ENCODE results near the gene TRIM39. TPM values are rescaled to one million over a fixed set of nuclear protein-coding genes. Genes with fewer than 3 reads are reported as not detected.

TRIM39 gene
- total and polyA plus RNA-seq, 2 donors (not counting 1 experiment from before 2014, with no cell fraction given) = 18.1 to 31.4 TPM

GRCh38 chr6:30352550-30352949 lies 25.8 kb downstream of the TRIM39 start:
- no peak for TF ChIP-seq EZH2 (IDR thresholded peaks at IDR 0.05; ENCODE audit: borderline replicate concordance, insufficient read depth, low read depth, low read length, poor library complexity, severe bottlenecking)
- no peak for TF ChIP-seq CTCF (IDR thresholded peaks at IDR 0.05)
- Histone ChIP-seq H3K9ac (ENCODE audit: low read length) (no peak overlapping the region), H3K4me1 (ENCODE audit: control insufficient read depth in 2 of 2, insufficient read depth in 2 of 2, low read length in 2 of 2) (peaks cover 24% of the 10 kb centered on the region in 2 donors), H4K20me1 (ENCODE audit: control insufficient read depth, insufficient read depth, low read length, poor library complexity, severe bottlenecking) (no peaks in the 10 kb centered on the region), H3K9me3 (ENCODE audit: control extremely low read depth in 1 of 3, control insufficient read depth in 2 of 3, insufficient read depth in 1 of 3, low read length in 2 of 3) (no peaks in the 10 kb centered on the region), H3K79me2 (ENCODE audit: control insufficient read depth, insufficient read depth, low read length) (no peaks in the 10 kb centered on the region), H3K4me3 (ENCODE audit: control extremely low read depth in 1 of 5, extremely low read depth in 1 of 5, insufficient read depth in 1 of 5, low read depth in 2 of 5, low read length in 4 of 5) (no peak overlapping the region), H3K27me3 (replicated peaks in 1 of 4; ENCODE audit: control extremely low read depth in 1 of 4, control insufficient read depth in 3 of 4, insufficient read depth in 4 of 4, low read length in 3 of 4) (peaks cover 0 to 16% (median 7%) of the 10 kb centered on the region in 4 experiments), H3K4me2 (replicated peaks; ENCODE audit: low read depth, low read length, poor library complexity, severe bottlenecking) (no peak overlapping the region), H2AFZ (ENCODE audit: insufficient read depth, low read depth, low read length, poor library complexity, severe bottlenecking) (no peak overlapping the region), H3K36me3 (replicated peaks in 1 of 2; ENCODE audit: control extremely low read depth in 1 of 2, control insufficient read depth in 1 of 2, extremely low read depth in 1 of 2, insufficient read depth in 2 of 2, low read length in 1 of 2) (no peaks in the 10 kb centered on the region), H3K27ac (ENCODE audit: low read length in 2 of 2) (no peak overlapping the region)
- ChIA-PET CTCF (interaction anchor here (0.6 kb wide), 1 partner anchor 436 kb away, joined by 3 read pairs; no protein-coding TSS in a partner anchor), POLR2A (no interaction called here)
- Mint-ChIP-seq H3K9me3 (ENCODE audit: insufficient read depth) (no peaks in the 10 kb centered on the region), H3K4me1 (peaks cover 31% of the 10 kb centered on the region), H3K27ac (no peak overlapping the region), H3K4me3 (no peak overlapping the region), H3K27me3 (peaks cover 14% of the 10 kb centered on the region)
- ATAC-seq (ENCODE audit: low read depth) (no peak), DNase-seq (no peak)
- 100% methylated on average over 1 of the region's 2 CpGs for WGBS (ENCODE audit: insufficient coverage)
- intact Hi-C loops (cut with micrococcal nuclease) = no loop called here

DNA sequence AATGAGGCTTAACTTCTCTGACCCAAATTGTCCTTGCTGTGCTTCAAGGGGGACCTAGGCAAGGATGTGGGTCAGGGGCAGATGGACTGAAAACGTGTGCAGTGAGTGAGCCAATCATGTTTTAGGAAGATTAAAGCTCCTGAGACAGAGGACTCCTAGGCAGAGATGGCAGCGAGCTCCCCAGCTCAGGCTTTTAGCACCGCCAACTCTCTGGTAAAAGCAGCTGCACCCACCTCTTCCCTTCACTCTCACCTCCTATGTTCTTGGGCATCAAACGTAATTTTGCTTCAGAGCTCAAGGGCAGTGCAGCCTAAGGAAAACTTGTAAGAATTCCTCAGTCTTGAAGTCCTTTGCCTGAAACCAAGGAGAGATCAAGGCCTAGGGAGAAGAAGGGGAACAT lies 28.6 kb downstream of the TRIM39 start:
- Mint-ChIP-seq H3K27ac (no peak overlapping the region), H3K27me3 (peaks cover 32% of the 10 kb centered on the region), H3K4me3 (no peak overlapping the region), H3K4me1 (peaks cover 18% of the 10 kb centered on the region), H3K9me3 (ENCODE audit: insufficient read depth) (no peaks in the 10 kb centered on the region)
- H3K79me2 ChIP-seq (ENCODE audit: control insufficient read depth, insufficient read depth, low read length) = no peaks in the 10 kb centered on the region
- intact Hi-C loops (cut with micrococcal nuclease) = no loop called here
- no peak overlapping the region for H3K4me2 ChIP-seq (replicated peaks; ENCODE audit: low read depth, low read length, poor library complexity, severe bottlenecking)
- no peak overlapping the region for H3K4me3 ChIP-seq (ENCODE audit: control extremely low read depth in 1 of 5, extremely low read depth in 1 of 5, insufficient read depth in 1 of 5, low read depth in 2 of 5, low read length in 4 of 5)
- no peak overlapping the region for H3K9ac ChIP-seq (ENCODE audit: low read length)
- ATAC-seq (ENCODE audit: low read depth) (no peak), DNase-seq (no peak)
- H3K36me3 ChIP-seq (replicated peaks in 1 of 2; ENCODE audit: control extremely low read depth in 1 of 2, control insufficient read depth in 1 of 2, extremely low read depth in 1 of 2, insufficient read depth in 2 of 2, low read length in 1 of 2) = no peaks in the 10 kb centered on the region
- peaks cover 12 to 14% of the 10 kb centered on the region in 2 donors for H3K4me1 ChIP-seq (ENCODE audit: control insufficient read depth in 2 of 2, insufficient read depth in 2 of 2, low read length in 2 of 2)
- TF ChIP-seq CTCF (IDR thresholded peaks at IDR 0.05) = no peak
- TF ChIP-seq EZH2 (IDR thresholded peaks at IDR 0.05; ENCODE audit: borderline replicate concordance, insufficient read depth, low read depth, low read length, poor library complexity, severe bottlenecking) = no peak
- H2AFZ ChIP-seq (ENCODE audit: insufficient read depth, low read depth, low read length, poor library complexity, severe bottlenecking) = no peak overlapping the region
- no peaks in the 10 kb centered on the region for H4K20me1 ChIP-seq (ENCODE audit: control insufficient read depth, insufficient read depth, low read length, poor library complexity, severe bottlenecking)
- ChIA-PET POLR2A (no interaction called here), CTCF (interaction anchor here (0.7 to 1.7 kb wide), 3 partner anchors 19 to 1946 kb away, joined by 3 to 4 read pairs (median 4); no protein-coding TSS in a partner anchor)
- peaks cover 0 to 5% (median 0%) of the 10 kb centered on the region in 3 donors for H3K9me3 ChIP-seq (ENCODE audit: control extremely low read depth in 1 of 3, control insufficient read depth in 2 of 3, insufficient read depth in 1 of 3, low read length in 2 of 3)
- H3K27me3 ChIP-seq (replicated peaks in 1 of 4; ENCODE audit: control extremely low read depth in 1 of 4, control insufficient read depth in 3 of 4, insufficient read depth in 4 of 4, low read length in 3 of 4) = peaks cover 0 to 41% (median 23%) of the 10 kb centered on the region in 4 experiments
- 85% methylated on average over 4 of the region's 4 CpGs for WGBS (ENCODE audit: insufficient coverage)
- no peak overlapping the region for H3K27ac ChIP-seq (ENCODE audit: low read length in 2 of 2)
